GM18498 (cell line): ENCODE results near the gene STARD3NL.
"Not testable (repeated sequence)": the region's sequence is repeated elsewhere in the genome, so short reads cannot be mapped to it uniquely, and the experiment has no call there.

Experiments
- ATAC-seq: cut with Tn5 transposase; IDR thresholded peaks from one replicate; pipeline ENCODE4 v1.9.1; 2021; ENCODE audit warnings: mild to moderate bottlenecking, moderate library complexity; ENCODE audit not compliant: unreplicated experiment

Gene STARD3NL

GRCh38 chr7:38220452-38220851 lies 42.4 kb downstream of the STARD3NL start:
- no peak for ATAC-seq

GRCh38 chr7:38222481-38223096 lies 44.5 kb downstream of the STARD3NL start:
- ATAC-seq, result no peak

GRCh38 chr7:38223306-38223705 lies 45.3 kb downstream of the STARD3NL start:
- ATAC-seq, result no peak

- no peak for ATAC-seq
Observed at GRCh38 chr7:38224392-38224791, 46.3 kb downstream of the STARD3NL start.

- no peak for ATAC-seq
Observed at GRCh38 chr7:38229386-38229785, 51.3 kb downstream of the STARD3NL start.

- ATAC-seq, result no peak
Observed at GRCh38 chr7:38229884-38230642, 52.0 kb downstream of the STARD3NL start.

GRCh38 chr7:38232502-38233366 lies 54.7 kb downstream of the STARD3NL start:
- peak; percentile 94 for ATAC-seq

- ATAC-seq, result not testable (repeated sequence)
Observed at GRCh38 chr7:38234759-38235158, 56.7 kb downstream of the STARD3NL start.

GRCh38 chr7:38235606-38236005 lies 57.6 kb downstream of the STARD3NL start:
- no peak for ATAC-seq

- not testable (repeated sequence) for ATAC-seq
Observed at GRCh38 chr7:38239129-38239528, 61.1 kb downstream of the STARD3NL start.

- no peak for ATAC-seq
Observed at GRCh38 chr7:38241071-38241470, 63.0 kb downstream of the STARD3NL start.

- no peak for ATAC-seq
Observed at GRCh38 chr7:38242814-38243213, 64.8 kb downstream of the STARD3NL start.

GRCh38 chr7:38243345-38243744 lies 65.3 kb downstream of the STARD3NL start:
- ATAC-seq, result not testable (repeated sequence)

GRCh38 chr7:38244516-38244915 lies 66.5 kb downstream of the STARD3NL start:
- no peak for ATAC-seq

- ATAC-seq, result no peak
Observed at GRCh38 chr7:38245409-38245977, 67.4 kb downstream of the STARD3NL start.

GRCh38 chr7:38248069-38248567 lies 70.1 kb downstream of the STARD3NL start:
- ATAC-seq, result no peak

GRCh38 chr7:38249849-38250248 lies 71.8 kb downstream of the STARD3NL start:
- ATAC-seq, result peak; percentile 81

GRCh38 chr7:38257350-38257677 lies 79.3 kb downstream of the STARD3NL start:
- ATAC-seq, result no peak

- ATAC-seq, result not testable (repeated sequence)
Observed at GRCh38 chr7:38259157-38259556, 81.1 kb downstream of the STARD3NL start.

- not testable (repeated sequence) for ATAC-seq
Observed at GRCh38 chr7:38261601-38262000, 83.6 kb downstream of the STARD3NL start.

- not testable (repeated sequence) for ATAC-seq
Observed at GRCh38 chr7:38262026-38262425, 84.0 kb downstream of the STARD3NL start.
